Measurements from ENCODE around the gene RFWD3.
"Not testable (repeated sequence)": the region's sequence is repeated elsewhere in the genome, so short reads cannot be mapped to it uniquely, and the experiment has no call there.

RFWD3 gene

DNA sequence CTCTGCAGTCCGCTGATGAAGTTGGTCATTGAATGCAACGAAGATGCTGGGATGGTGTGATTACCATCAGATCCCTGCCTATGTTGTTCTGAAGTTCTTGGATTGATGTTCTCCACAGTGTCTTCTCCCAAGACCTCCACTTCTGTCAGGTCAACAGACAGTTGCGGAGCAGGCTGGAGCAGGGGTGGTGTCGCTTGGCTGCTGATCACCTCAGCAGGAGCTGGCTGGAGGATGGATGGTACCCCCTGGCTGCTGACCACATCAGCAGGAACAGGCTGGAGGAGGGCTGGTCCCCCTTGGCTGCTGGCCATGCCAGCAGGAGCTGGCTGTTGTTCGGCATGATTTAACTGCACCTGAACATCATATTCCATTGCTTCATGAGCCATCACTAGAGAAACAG is 5.6 kb downstream of the RFWD3 start:
- no peak for DNase-seq (ENCODE audit: low read depth in 2 of 2)

GRCh38 chr16:74660383-74660782 is 6.3 kb downstream of the RFWD3 start:
- DNase-seq (ENCODE audit: low read depth in 2 of 2), result no peak

DNA sequence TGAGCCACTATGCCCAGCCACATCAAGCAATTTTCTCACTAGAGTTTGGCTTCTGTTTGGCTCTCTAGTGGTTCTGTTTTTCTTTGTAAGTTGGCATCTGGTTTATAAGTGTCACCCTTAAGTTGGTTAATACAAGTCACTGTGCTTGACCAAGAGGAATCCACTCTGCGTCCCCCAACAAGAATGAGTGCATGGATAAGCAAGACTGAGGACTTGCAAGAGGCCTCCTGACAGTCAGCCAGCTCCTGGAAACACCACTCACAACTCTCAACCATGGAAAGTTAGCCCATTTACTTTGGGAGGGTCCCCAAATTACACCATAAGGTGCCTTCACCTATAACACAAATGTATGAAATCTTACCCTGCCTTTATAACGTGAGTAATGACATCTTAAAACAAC is 7.6 kb downstream of the RFWD3 start:
- DNase-seq (ENCODE audit: low read depth in 2 of 2), result no peak

DNA sequence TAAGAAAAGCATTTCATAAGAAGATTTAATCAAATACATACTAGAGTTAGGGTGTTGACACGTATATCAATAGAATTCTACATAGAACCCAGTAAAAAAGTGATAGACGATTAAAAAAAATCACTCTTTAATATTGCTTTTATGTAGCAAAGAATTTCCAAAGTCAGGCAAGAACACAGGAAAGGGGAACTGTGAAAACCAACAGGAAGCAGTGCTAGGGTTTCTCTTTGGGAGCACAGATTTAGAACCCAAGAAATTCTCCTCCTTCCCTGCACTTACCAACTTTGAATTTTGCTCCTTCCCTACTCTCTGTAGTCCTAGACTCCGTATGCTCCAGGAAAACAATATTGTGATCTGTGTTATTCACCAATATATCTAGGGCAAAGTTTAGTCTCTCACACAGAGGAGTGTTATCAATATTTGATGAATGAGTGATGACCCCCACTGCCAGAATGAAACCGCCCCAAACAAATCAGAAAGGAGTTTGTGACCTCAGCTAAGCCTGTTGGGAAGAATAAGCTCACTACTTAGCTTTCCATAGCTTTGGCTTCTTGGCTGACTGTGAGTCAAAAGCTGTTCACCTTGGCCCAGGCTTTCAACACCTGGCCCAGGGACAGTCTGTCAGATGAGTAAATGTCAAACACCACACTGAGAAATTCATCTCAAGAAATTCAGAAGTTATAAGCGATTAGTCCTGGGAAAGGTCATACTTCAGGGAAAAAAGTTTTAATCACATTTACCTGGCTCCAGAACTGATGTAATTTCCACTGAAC is 8.6 kb downstream of the RFWD3 start:
- no peak for DNase-seq (ENCODE audit: low read depth in 2 of 2)

GRCh38 chr16:74654536-74655050 is 12.1 kb downstream of the RFWD3 start:
- no peak for DNase-seq (ENCODE audit: low read depth in 2 of 2)

DNA sequence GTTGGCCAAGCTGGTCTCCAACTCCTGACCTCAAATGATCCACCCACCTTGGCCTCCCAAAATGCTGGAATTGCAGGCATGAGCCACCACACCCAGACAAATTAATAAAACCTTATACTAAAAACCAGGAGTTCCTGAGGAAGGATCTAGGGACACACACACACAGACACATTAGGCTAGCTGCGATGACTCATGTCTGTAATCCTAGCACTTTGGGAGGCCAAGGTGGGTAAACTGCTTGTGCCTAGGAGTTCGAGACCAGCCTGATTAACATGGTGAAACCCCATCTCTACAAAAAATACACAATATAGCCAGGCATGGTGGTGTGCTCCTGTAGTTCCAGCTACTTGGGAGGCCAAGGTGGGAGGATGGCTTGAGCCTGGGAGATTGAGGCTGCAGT is 13.8 kb downstream of the RFWD3 start:
- DNase-seq (ENCODE audit: low read depth in 2 of 2), result not testable (repeated sequence)

- no peak for DNase-seq (ENCODE audit: low read depth in 2 of 2)
Measured at GRCh38 chr16:74652249-74652648, 14.4 kb downstream of the RFWD3 start.

DNA sequence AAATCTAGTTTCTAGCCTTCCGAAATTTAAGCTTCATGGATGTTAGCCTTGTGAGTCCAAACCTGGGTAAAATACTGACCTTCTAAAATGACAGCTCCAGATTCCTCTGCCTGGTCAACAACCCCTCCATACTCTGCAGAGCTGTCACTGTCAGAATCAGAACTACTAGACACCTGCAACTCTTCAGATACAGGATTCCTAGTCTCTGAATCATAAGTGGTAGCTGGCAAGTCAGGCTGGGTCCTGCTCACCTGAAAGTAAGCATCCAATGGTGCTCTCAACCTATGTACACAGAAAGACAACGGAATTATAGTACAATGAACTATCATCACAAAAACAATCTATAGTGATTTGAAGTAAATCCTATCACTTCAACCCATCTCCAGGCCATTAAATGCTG is 14.8 kb downstream of the RFWD3 start:
- DNase-seq (ENCODE audit: low read depth in 2 of 2), result no peak

DNA sequence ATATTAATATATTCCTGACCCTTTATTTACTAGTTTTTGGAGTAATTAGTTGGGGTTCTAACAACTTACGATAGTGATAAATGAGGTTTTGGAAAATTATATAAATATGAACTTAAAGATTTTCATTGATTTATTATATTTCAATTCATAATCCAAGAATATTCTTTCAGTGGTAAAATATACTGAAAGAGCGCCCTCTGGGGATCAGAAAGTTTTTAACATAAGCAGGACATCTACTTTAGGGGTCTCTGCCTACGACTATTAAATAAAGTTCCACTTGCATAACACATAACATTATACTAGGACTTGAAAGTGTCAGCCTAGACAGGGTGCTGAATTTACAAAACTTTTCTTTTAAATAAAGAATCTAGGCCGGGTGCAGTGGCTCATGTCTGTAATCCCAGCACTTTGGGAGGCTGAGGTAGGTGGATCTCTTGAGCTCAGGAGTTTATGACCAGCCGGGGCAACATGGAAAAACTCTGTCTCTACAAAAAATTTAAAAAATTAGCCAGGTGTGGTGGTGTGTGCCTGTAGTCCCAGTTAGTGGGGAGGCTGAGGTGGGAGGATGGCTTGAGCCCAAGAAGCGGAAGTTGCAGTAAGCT is 15.6 kb downstream of the RFWD3 start:
- no peak for DNase-seq (ENCODE audit: low read depth in 2 of 2)

GRCh38 chr16:74649839-74650504 is 16.7 kb downstream of the RFWD3 start:
- DNase-seq (ENCODE audit: low read depth in 2 of 2), result no peak

DNA sequence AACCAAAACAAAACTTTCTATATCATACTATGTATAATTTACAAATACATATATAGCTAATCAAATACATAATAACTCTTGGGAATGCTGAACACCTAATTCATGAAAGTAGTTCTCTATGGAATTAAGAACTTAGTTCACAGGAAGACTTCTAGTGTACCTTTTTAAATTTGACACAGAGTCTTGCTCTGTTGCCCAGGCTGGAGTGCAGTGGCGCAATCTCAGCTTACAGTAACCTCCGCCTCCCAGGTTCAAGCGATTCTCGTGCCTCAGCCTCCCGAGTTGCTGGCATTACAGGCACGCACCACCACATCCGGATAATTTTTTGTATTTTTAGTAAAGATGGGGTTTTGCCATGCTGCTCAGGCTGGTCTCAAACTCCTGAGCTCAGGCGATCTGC is 24.7 kb downstream of the RFWD3 start:
- DNase-seq (ENCODE audit: low read depth in 2 of 2), result no peak

- DNase-seq (ENCODE audit: low read depth in 2 of 2), result no peak
Measured at GRCh38 chr16:74637742-74638453, 28.8 kb downstream of the RFWD3 start.

DNA sequence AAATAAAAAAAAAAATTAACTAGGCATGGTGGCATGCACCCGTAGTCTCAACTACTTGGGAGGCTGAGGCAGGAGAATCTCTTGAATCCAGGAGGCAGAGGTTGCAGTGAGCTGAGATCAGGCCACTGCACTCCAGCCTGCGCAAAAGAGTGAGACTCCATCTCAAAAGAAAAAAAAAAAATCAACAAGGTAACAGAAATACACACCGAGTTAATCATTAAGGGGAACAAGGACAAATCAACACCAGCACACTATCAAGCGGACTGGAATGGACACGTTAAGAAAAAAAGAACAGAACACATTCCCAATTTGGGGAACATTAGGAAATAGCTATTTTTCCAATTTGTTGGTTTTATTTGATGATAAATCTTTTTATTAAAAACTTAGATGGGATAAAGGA is 31.4 kb downstream of the RFWD3 start:
- no peak for DNase-seq (ENCODE audit: low read depth in 2 of 2)

DNA sequence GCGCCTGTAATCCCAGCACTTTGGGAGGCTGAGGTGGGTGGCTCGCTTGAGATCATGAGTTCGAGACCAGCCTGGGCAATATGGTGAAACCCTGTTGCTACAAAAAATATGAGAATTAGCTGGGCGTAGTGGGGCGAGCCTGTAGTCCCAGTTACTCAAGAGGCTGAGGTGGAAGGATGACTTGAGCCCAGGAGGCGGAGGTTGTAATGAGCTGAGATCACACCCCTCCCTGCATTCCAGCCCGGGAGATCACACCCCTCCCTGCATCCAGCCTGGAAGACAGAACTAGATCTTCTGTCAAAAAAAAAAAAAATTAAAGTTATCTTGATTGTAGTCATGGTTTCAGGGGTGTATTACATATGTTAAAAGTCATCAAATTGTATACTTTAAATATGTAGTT is 33.0 kb downstream of the RFWD3 start:
- no peak for DNase-seq (ENCODE audit: low read depth in 2 of 2)

- DNase-seq (ENCODE audit: low read depth in 2 of 2), result no peak
Measured at GRCh38 chr16:74627506-74628220, 39.0 kb downstream of the RFWD3 start.

- no peak for DNase-seq (ENCODE audit: low read depth in 2 of 2)
Measured at GRCh38 chr16:74626741-74627416, 39.8 kb downstream of the RFWD3 start.

DNA sequence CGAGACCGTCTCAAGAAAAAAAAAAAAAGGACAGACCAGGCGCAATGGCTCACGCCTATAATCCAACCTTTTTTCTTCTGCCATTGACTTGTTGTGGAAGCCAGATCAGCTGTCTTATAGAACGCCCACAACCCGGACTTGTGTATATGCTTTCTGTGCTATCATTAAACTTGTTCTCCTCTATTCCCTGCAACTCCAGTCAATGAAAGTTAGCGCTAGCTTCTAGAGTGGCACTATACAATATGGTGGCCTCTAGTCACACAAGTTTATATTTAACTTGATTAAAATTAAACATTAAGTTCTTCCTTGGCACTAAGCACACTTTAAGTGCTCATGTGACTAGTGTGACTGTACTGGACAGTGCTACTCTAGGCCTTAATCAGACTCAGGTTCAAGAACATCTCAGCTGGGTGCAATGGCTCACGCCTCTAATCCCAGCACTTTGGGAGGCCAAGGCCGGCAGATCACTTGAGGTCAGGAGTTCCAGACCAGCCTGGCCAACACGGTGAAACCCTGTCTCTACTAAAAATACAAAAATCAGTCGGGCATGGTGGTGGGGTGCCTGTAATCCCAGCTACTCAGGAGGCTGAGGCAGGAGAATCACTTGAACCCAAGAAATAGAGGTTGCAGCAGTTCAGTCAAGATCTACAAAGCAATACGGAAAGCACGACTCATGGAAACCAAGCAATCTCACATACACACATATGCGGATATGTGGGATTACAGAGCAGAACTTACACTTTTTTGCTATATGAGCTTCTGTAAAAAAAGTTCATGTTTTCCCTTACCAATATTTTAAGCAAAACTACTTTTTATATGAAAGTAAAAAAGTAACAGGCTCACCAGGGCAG is 41.0 kb downstream of the RFWD3 start:
- no peak for DNase-seq (ENCODE audit: low read depth in 2 of 2)

GRCh38 chr16:74623839-74624235 is 42.8 kb downstream of the RFWD3 start:
- no peak for DNase-seq (ENCODE audit: low read depth in 2 of 2)

DNA sequence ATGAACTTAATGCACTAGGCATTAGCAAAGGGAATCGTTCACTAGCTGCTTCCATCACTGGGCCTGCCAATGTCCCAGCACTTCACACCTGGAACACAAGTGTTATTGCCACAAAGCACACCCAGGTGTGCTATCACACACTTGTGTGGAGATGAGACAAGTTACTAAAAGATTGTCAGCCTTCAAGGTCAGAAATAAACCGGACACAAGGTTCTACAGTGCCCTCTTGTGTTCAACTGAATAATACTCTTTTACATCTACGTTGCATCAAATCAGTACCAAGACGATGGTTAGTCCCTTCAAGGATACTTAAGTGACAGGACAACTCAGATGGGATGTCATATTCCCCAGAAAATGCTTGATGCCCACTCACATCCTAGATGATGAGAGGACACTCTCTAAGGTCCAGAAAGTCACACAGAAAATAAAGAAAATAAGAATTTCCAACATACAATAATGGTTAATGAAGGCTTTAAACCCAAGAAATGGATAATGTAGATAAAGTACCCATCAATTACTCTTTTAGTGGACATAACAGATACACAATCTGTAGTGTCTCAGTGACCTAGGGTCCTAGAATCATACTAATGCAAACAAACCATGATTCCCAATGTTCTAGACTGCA is 43.4 kb downstream of the RFWD3 start:
- DNase-seq (ENCODE audit: low read depth in 2 of 2), result no peak

DNA sequence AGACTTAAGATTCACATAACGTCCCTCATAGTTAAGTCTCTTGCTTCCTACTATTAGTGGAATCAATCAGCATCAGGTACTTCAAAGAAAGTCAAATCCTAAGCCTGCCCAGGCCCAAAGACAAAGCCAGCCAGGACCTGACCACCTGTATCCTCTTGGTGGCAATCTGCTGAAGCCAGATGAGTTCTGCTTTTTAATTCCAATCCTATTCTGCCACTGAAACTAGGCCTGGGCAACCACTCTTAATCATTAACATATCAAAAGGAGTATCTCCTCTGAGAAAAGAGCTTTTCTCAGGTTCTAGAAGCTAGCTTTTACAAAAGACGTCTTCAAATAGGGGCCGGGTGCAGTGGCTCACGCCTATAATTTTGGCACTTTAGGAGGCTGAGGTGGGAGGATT is 44.7 kb downstream of the RFWD3 start:
- DNase-seq (ENCODE audit: low read depth in 2 of 2), result no peak
